SH-SY5Y (cell line): ENCODE data around the gene UNC5C.

Experiments
- GATA2 ChIP-seq: IDR thresholded peaks from 2 replicates; pipeline ENCODE4 v1.6.1; 2011; ENCODE audit warnings: mild to moderate bottlenecking, low read depth, low read length
- GATA3 ChIP-seq: IDR thresholded peaks from 2 replicates; pipeline ENCODE4 v1.6.1; 2011; ENCODE audit warnings: low read depth, mild to moderate bottlenecking, low read length, moderate library complexity

DNA sequence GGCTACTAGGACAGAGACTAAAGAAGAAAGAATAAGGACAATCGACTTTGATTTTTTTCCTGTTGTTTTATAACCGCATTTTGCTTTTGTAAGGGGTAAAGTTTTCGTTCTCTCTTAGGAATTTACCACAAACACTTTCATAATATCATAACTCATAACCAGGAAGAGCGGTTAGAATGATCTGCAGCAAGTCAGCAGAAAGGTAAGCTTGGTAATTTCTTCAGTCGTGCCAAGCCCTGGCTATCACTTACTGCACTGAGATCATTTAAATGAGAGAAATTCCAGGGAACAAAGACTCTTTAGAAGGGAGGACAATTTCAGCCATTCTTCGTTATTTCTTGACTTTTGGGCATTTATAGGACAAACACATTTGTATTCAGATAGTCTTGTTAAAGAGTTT is 258.1 kb downstream of the UNC5C start:
- TF ChIP-seq GATA3 (no peak), GATA2 (no peak)
